CD4-positive, alpha-beta T cell treated with Interleukin-15 for 1 hour (primary cell): Measurements from ENCODE around the gene JSRP1.
"Not testable (repeated sequence)": the region's sequence is repeated elsewhere in the genome, so short reads cannot be mapped to it uniquely, and the experiment has no call there.

ENCODE experiments used
- DNase-seq: peaks from one replicate; pipeline ENCODE4 v3.0.0-alpha.2; 2020

Gene JSRP1

GRCh38 chr19:2282062-2282861 is 26.0 kb upstream of the JSRP1 start, which contains the start of gene PEAK3:
Gene PEAK3 (minus strand): TSS chr19:2282175. CDS start chr19:2280931, 1,244 bp downstream.
- DNase-seq = peak; percentile 58

- DNase-seq = not testable (repeated sequence)
These were observed 25.2 kb upstream of the JSRP1 start for GRCh38 chr19:2281265-2282061.

- DNase-seq = no peak
These were observed 24.5 kb upstream of the JSRP1 start for GRCh38 chr19:2280633-2281264.

- no peak for DNase-seq
These were observed 22.4 kb upstream of the JSRP1 start for GRCh38 chr19:2278459-2279158.

DNA sequence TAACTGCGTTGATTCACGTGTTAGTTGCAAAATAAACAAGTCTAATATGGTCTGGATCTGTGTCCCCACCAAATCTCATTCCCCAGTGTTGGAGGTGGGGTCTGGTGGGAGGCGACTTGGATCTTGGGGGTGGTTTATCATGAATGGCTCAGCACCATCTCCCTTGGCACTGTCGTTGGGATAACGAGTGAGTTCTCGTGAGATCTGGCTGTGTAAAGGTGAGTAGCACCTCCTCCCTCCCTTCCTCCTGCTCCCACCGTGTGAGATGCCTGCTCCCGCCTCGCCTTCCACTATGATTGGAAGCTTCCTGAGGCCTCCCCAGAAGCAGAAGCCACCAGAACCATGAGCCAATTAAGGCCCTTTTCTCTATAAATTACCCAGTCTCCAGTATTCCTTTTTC is 20.9 kb upstream of the JSRP1 start:
- no peak for DNase-seq

DNA sequence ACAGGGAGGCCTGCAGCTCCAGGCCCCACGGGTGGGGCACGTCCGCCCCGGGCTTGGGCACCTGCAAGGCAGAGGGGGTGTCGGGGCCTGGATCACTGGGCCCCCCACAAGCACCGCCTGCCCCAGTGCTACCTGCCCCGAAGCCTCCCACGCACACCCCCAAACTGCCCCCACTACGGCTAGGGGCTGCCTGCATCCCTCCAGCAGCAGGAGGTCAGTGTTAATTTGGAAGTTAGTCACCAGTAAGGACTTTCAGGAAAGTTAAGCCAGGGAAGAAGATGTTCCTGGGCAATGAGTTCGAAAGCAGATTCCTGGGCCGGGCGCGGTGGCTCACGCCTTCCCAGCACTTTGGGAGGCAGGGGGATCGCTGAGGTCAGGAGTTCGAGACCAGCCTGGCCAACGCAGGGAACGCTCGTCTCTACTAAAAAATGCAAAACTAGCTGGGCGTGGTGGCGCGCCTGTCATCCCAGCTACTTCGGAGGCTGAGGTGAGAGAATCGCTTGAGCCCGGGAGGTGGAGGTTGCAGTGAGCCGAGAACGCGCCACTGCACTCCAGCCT is 20.3 kb upstream of the JSRP1 start:
- no peak for DNase-seq

GRCh38 chr19:2275588-2276428 is 19.6 kb upstream of the JSRP1 start:
- DNase-seq = no peak

GRCh38 chr19:2274931-2275535 is 18.8 kb upstream of the JSRP1 start:
- DNase-seq = peak; percentile 66

GRCh38 chr19:2274185-2274711 is 18.0 kb upstream of the JSRP1 start:
- DNase-seq = no peak

GRCh38 chr19:2273356-2274184 is 17.4 kb upstream of the JSRP1 start:
- peak; percentile 86 for DNase-seq

- DNase-seq = peak; percentile 34
These were observed 15.3 kb upstream of the JSRP1 start for GRCh38 chr19:2271234-2272103.

GRCh38 chr19:2270423-2271233 is 14.4 kb upstream of the JSRP1 start:
- peak; percentile 87 for DNase-seq

GRCh38 chr19:2270157-2270422 is 13.9 kb upstream of the JSRP1 start:
- DNase-seq = no peak

DNA sequence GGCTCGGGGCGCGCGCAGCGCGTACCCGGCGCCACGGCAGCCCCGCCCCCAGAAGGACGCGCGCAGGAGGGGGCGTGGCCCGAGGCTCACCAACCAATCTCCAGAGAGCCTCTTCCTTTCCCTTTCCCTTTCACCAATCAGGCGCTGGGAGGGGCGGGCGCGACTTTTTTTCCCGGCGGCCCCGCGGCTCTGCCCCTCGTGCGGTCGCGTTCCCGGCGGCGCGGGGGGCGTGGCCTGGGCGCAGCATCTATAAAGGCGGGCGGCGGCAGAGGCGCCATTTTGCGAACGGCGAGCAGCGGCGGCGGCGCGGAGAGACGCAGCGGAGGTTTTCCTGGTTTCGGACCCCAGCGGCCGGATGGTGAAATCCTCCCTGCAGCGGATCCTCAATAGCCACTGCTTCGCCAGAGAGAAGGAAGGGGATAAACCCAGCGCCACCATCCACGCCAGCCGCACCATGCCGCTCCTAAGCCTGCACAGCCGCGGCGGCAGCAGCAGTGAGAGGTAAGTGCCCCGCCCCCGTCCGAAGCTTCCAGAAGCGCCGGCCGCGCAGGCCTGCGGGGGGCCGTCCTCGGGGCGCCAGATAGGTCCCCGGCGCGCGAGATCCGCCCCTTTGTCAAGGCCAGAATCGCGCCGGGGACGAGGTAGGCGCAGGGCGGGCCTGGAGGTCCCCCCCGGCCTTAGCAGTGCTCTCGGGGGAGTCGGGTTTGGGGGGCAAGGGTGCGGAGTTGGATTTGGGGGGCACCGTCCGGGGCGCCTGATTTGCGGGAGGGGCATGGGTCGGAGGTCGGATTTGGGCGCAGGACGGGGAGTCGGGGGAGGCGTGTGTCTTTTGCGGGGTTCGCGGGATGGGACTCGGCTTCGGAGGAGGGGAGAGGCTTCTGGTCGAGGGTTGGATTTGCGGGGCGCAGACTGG is 13.3 kb upstream of the JSRP1 start:
- DNase-seq = peak; percentile 98

DNA sequence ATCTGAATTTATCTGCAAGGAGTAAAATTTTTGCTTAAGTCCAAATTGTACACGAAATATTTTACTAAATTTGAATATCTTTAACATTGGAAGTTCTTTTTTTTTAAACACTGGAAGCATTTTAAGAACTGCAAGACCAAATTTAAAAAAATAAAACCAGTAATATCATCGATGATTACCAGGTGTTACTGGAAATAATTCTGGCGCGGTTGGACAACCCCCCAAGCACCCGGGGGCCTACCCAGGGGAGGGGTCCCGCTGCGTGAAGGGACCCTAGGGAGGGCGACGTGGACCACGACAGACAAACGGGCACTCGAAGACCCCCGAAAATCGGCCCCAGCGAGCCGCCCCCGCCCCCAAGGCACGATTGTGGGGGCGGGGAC is 12.6 kb upstream of the JSRP1 start:
- DNase-seq = no peak

GRCh38 chr19:2268480-2268830 is 12.2 kb upstream of the JSRP1 start:
- no peak for DNase-seq
